Ishikawa (cell line): ENCODE results near the gene KRT37.

Experiments used
- YY1 ChIP-seq: IDR thresholded peaks from 2 replicates; pipeline ENCODE4 v1.6.1; 2012; ENCODE audit warnings: low read depth
- TF ChIP-seq, protein P1 (sequence below): IDR thresholded peaks from 2 replicates; pipeline ENCODE4 v1.6.1; 2012

DNA sequence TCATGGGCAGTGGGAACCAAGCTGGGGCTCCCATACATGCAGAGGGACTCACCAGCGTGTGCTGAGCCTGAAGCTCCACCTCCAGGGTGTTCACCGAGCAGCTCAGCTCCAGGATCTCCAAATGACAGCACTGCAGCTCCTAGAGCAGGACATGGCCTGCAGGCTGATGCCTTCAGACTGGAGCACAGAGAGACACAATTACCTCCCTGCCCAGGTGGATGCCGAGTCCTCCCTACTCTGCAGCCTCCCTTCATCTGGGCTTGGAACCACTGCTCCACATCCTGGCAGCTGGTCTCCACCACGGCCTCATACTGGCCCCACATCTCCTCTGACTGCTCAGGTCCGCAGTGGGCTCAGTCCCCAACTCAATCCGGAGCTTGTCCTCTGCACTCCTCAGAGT, 24.6 kb upstream of the KRT37 start:
- TF ChIP-seq, protein P1, sequence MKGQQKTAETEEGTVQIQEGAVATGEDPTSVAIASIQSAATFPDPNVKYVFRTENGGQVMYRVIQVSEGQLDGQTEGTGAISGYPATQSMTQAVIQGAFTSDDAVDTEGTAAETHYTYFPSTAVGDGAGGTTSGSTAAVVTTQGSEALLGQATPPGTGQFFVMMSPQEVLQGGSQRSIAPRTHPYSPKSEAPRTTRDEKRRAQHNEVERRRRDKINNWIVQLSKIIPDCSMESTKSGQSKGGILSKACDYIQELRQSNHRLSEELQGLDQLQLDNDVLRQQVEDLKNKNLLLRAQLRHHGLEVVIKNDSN = no peak
- no peak for TF ChIP-seq YY1
